AG09309 (cell line): ENCODE measurements around the gene PPP2R5C.
"Not testable (repeated sequence)": the region's sequence is repeated elsewhere in the genome, so short reads cannot be mapped to it uniquely, and the experiment has no call there.

Experiments
- DNase-seq: peaks from one replicate; pipeline ENCODE4 v3.0.0-alpha.2; 2010; ENCODE audit warnings: low read depth
- H3K4me3 ChIP-seq: 2 replicates; pipeline ENCODE4 v1.5.1; 2011; ENCODE audit warnings: mild to moderate bottlenecking, low read depth, low read length, moderate library complexity; ENCODE audit not compliant: control insufficient read depth
- TF ChIP-seq, protein P1 (sequence below): IDR thresholded peaks from 2 replicates; pipeline ENCODE4 v1.5.1; 2011; ENCODE audit warnings: mild to moderate bottlenecking, low read depth, low read length, inconsistent platforms; ENCODE audit not compliant: insufficient read depth, control insufficient read depth; ENCODE audit errors: missing control alignments

PPP2R5C gene

DNA sequence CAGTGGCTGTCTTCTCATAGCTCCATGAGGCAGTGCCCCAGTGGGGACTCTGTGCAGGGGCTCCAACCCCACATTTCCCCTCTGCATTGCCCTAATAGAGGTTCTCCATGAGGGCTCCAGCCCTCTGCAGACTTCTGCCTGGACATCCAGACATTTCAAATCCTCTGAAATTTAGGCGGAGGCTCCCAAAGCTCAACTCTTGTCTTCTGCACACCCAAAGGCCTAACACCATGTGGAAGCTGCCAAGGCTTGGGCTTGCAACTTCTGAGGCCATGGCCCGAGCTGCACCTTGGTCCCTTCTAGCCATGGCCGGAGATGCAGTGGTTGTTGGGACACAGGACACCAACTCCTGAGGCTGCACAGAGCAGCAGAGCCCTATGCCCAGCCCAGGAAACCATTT is 20.5 kb upstream of the PPP2R5C start:
- TF ChIP-seq, protein P1, sequence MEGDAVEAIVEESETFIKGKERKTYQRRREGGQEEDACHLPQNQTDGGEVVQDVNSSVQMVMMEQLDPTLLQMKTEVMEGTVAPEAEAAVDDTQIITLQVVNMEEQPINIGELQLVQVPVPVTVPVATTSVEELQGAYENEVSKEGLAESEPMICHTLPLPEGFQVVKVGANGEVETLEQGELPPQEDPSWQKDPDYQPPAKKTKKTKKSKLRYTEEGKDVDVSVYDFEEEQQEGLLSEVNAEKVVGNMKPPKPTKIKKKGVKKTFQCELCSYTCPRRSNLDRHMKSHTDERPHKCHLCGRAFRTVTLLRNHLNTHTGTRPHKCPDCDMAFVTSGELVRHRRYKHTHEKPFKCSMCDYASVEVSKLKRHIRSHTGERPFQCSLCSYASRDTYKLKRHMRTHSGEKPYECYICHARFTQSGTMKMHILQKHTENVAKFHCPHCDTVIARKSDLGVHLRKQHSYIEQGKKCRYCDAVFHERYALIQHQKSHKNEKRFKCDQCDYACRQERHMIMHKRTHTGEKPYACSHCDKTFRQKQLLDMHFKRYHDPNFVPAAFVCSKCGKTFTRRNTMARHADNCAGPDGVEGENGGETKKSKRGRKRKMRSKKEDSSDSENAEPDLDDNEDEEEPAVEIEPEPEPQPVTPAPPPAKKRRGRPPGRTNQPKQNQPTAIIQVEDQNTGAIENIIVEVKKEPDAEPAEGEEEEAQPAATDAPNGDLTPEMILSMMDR: no peak
- no peak for DNase-seq
- no peak overlapping the region for H3K4me3 ChIP-seq

DNA sequence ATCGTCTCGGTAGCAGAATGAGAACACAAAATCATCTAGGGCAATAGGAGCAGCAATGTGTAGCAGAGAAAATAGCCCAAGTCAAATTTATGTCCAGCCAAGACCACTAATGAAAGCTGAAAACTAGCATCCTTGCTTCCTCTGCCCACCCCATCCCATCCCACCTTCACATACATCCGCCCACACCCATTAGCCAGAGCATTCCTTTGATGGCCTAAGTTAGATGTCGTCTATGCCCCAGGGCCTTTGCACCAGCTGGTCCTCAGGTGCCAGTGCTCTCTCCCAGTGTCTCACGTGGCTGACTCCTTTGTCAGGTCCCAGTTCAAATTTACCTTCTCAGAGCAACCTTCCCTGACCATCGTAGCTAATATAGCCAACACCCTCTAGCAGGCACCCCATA is 17.8 kb upstream of the PPP2R5C start:
- TF ChIP-seq, protein P1: no peak
- DNase-seq: no peak
- no peak overlapping the region for H3K4me3 ChIP-seq

DNA sequence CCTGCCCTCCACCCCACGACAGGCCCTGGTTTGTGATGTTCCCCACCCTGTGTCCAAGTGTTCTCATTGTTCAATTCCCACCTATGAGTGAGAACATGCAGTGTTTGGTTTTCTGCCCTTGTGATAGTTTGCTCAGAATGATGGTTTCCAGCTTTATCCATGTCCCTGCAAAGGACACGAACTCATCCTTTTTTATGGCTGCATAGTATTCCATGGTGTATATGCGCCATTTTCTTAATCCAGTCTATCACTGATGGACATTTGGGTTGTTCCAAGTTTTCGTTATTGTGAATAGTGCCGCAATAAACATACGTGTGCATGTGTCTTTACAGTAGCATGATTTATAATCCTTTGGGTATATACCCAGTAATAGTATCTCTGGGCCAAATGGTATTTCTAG is 17.1 kb upstream of the PPP2R5C start:
- DNase-seq: not testable (repeated sequence)

DNA sequence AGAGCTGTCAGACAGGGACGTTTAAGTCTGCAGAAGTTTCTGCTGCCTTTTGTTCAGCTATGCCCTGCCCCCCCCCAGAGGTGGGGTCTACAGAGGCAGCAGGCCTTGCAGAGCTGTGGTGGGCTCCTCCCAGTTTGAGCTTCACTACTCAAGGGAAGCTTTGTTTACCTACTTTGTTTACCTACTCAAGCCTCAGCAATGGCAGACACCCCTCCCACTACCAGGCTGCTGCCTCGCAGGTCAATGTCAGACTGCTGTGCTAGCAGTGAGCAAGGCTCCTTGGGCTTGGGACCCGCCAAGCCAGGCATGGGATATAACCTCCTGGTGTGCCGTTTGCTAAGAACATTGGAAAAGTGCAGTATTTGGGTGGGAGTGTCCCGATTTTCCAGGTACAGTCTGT is 11.8 kb upstream of the PPP2R5C start:
- DNase-seq, H3K4me3 ChIP-seq: not testable (repeated sequence)

More for the DNA sequence above, 17.1 kb upstream of the PPP2R5C start:
- H3K4me3 ChIP-seq: not testable (repeated sequence)

DNA sequence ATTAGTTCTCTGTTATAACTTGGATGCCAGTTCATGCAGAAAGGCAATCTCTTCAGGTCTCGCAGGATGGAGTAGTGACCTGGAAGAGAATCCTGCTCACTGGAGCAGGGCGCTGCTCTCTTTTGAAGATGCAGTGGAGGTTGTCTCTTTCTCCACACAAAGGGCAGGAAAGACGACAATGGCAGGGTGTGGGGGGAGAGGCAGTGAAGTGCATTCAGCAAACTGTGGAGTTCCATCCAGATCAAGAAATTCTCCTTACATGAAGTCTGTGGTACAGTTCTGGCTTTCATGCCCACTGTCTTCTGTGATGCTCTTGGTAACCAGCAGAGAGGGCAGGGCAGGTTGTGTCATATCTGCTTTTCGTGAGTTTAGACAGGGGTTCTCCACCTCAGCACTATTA is 6.6 kb upstream of the PPP2R5C start:
- no peak for DNase-seq
- H3K4me3 ChIP-seq: no peak overlapping the region
- TF ChIP-seq, protein P1: no peak

DNA sequence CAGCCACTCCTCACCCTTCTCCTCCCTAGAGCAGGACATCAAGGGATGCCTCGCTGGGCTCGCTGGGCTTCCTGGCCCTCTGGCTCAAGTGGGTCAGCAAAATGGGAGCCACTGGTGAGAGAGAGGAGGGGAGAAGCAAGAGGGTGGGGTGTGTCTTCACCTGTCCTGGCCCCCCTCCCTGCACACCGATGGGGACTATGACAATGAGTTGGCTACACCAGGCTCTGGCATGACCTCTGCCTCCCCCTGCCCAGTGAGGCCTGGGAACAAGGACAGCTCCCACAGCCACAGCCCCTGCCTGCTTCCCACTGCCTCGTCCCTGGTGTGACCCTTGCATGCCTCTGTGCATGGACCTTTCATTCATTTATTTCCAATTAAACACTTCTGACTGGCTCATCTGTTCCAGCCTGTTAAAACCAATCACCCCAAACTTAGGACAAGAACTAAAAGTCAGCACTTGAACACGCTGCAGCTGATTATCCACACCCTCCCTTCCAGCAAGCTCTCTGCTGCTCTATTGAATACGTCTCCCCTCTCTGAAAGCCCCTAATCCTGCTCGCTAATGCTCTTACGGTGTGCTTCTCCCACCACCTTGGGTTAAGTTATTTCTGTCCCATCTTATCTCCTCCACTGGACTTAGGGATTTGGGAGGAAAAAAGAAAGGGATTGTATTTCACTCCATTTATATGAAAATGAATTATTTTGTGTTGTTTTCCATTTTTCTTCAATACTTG is 5.8 kb upstream of the PPP2R5C start:
- TF ChIP-seq, protein P1: no peak
- H3K4me3 ChIP-seq: no peak overlapping the region
- no peak for DNase-seq

DNA sequence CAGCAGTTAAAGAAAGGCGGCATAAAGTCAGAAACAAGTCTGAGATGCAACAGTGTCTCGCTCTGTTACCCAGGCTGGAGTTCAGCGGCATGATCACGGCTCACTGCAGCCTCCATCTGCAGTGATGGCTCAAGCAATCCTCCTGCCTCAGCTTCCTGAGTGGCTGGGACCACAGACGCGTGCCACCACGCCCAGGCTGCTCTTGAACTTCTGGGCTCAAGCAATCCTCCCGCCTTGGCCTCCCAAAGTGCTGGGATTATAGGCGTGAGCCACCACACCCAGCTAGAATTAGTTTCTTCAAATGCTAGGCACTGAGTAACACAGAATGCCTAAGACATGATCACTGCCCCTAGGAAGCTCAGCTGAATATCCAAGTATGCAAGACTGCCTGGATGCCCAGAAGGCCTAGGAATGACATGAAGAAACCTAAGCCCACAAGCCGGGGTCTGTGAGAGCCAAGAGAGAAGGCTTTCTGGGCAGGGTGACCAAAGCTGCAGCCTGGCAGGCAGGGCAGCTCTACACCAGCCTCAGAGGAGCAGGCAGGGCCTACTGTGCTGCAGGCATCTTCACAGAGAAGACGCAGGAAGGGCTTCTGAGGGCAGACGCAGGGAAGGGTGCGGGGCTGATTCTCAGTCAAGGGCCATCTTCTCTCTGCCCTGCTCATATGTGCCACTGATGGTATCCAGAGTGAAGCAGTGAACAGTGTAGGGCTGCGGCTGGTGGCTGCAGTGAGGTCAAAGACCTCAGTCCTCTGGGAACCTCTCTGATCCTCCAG is 4.3 kb upstream of the PPP2R5C start:
- TF ChIP-seq, protein P1: no peak
- no peak overlapping the region for H3K4me3 ChIP-seq
- no peak for DNase-seq

DNA sequence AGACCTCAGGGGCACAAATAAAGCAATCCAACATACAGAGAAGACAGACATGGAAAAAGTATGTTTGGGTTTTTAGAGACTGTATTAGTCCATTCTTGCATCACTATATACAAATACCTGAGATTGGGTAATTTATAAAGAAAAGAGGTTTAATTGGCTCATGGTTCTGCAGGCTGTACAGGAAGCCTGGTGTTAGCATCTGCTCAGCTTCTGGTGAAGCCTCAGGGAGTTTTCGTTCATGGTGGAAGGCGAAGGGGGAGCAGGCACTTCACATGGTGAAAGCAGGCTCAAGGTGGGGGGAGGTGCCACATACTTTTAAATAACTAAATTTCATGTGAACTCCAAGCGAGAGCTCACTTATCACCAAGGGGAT is 3.7 kb upstream of the PPP2R5C start:
- no peak overlapping the region for H3K4me3 ChIP-seq
- no peak for DNase-seq
- TF ChIP-seq, protein P1: no peak
